Endothelial cell of umbilical vein (primary cell): ENCODE measurements around the gene PNKP.

Source experiments
- EZH2 ChIP-seq: IDR thresholded peaks from 2 replicates; pipeline ENCODE4 v1.6.1; 2012; ENCODE audit warnings: borderline replicate concordance, low read depth, mild to moderate bottlenecking, moderate library complexity, low read length, inconsistent platforms; ENCODE audit not compliant: severe bottlenecking
- FOS ChIP-seq: IDR thresholded peaks from 2 replicates; pipeline ENCODE4 v1.6.1; 2011; ENCODE audit warnings: mild to moderate bottlenecking, low read length, moderate library complexity, borderline replicate concordance; ENCODE audit not compliant: insufficient read depth
- JUN ChIP-seq: IDR thresholded peaks from 2 replicates; pipeline ENCODE4 v1.6.1; 2011; ENCODE audit warnings: borderline replicate concordance, low read depth; ENCODE audit not compliant: insufficient read length, insufficient read depth
- POLR2A ChIP-seq: IDR thresholded peaks from 2 replicates; pipeline ENCODE4 v1.6.1; 2012; ENCODE audit warnings: low read depth, mild to moderate bottlenecking, control low read depth, low read length
- POLR2AphosphoS5 ChIP-seq: IDR thresholded peaks from 2 replicates; pipeline ENCODE4 v1.6.1; 2012; ENCODE audit warnings: low read depth, mild to moderate bottlenecking, control low read depth, low read length, moderate library complexity; ENCODE audit not compliant: insufficient read depth
- TF ChIP-seq, protein P1 (sequence below), 2 donors: IDR thresholded peaks; 1 replicate in 1 of 2; 2 replicates in 1 of 2; pipeline ENCODE4 v1.5.1; 2011; ENCODE audit warnings: low read length in 2 of 2, mild to moderate bottlenecking in 2 of 2, moderate library complexity in 2 of 2, control low read depth in 1 of 2, inconsistent platforms in 1 of 2, low read depth in 1 of 2; ENCODE audit not compliant: insufficient read depth in 1 of 2; ENCODE audit errors: extremely low read depth in 1 of 2
- TF ChIP-seq, protein P2 (sequence below): IDR thresholded peaks from 2 replicates; pipeline ENCODE4 v1.6.1; 2011; ENCODE audit not compliant: insufficient read depth, insufficient read length

DNA sequence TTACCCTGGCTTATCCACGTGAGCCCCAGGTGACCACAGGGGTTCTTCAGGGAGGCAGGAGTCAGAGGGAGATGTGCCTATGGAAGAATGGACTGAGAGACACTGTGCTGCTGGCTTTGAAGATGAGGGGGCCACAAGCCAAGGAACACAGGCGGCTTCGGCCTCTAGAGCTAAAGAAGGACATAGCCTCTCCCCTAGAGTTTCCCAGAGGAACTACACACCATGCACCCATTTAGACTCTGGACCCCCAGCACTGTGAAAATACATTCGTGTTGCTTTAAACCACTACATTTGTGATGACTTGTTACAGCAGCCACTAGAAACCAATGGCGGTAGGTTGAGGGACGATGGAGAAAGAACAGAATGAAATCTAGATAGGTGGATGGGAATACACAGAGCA lies 47.9 kb upstream of the PNKP start:
- TF ChIP-seq, protein P1, sequence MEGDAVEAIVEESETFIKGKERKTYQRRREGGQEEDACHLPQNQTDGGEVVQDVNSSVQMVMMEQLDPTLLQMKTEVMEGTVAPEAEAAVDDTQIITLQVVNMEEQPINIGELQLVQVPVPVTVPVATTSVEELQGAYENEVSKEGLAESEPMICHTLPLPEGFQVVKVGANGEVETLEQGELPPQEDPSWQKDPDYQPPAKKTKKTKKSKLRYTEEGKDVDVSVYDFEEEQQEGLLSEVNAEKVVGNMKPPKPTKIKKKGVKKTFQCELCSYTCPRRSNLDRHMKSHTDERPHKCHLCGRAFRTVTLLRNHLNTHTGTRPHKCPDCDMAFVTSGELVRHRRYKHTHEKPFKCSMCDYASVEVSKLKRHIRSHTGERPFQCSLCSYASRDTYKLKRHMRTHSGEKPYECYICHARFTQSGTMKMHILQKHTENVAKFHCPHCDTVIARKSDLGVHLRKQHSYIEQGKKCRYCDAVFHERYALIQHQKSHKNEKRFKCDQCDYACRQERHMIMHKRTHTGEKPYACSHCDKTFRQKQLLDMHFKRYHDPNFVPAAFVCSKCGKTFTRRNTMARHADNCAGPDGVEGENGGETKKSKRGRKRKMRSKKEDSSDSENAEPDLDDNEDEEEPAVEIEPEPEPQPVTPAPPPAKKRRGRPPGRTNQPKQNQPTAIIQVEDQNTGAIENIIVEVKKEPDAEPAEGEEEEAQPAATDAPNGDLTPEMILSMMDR (IDR thresholded peaks at IDR 0.05; ENCODE audit: extremely low read depth in 1 of 2, insufficient read depth in 1 of 2, low read depth in 1 of 2, low read length in 2 of 2) = no peak
- TF ChIP-seq FOS (no peak), JUN (no peak), POLR2A (no peak), POLR2AphosphoS5 (no peak), EZH2 (no peak)
- TF ChIP-seq, protein P2, sequence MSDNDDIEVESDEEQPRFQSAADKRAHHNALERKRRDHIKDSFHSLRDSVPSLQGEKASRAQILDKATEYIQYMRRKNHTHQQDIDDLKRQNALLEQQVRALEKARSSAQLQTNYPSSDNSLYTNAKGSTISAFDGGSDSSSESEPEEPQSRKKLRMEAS = no peak
